NB4 (cell line): ENCODE measurements around the gene HLA-DOA.

ENCODE experiments used
- DNase-seq: peaks from one replicate; pipeline ENCODE4 v3.0.0; 2010; ENCODE audit warnings: low read depth
- H3K4me3 ChIP-seq: one replicate; pipeline ENCODE4 v1.5.1; 2011; ENCODE audit warnings: mild to moderate bottlenecking, low read depth, low read length, moderate library complexity
- CTCF ChIP-seq: IDR thresholded peaks from one replicate; pipeline ENCODE4 v1.5.1; 2012; ENCODE audit warnings: low read depth, low read length
- MAX ChIP-seq: IDR thresholded peaks from 2 replicates; pipeline ENCODE4 v1.6.1; 2011; ENCODE audit warnings: low read depth, low read length
- MYC ChIP-seq: IDR thresholded peaks from 2 replicates; pipeline ENCODE4 v1.6.1; 2011; ENCODE audit warnings: low read depth, low read length
- POLR2A ChIP-seq: IDR thresholded peaks from 2 replicates; pipeline ENCODE4 v1.6.1; 2011; ENCODE audit warnings: mild to moderate bottlenecking; ENCODE audit not compliant: insufficient read length; ENCODE audit errors: extremely low read depth

Gene HLA-DOA

GRCh38 chr6:33028220-33028849, 18.9 kb upstream of the HLA-DOA start:
- TF ChIP-seq CTCF: no peak
- TF ChIP-seq POLR2A: no peak
- no peak for TF ChIP-seq MYC
- no peak for TF ChIP-seq MAX
- H3K4me3 ChIP-seq: no peak overlapping the region
- no peak for DNase-seq

- H3K4me3 ChIP-seq: no peak overlapping the region
- no peak for TF ChIP-seq MYC
- no peak for DNase-seq
Observed at GRCh38 chr6:33024521-33024920, 15.1 kb upstream of the HLA-DOA start.

GRCh38 chr6:33023536-33023935, 14.1 kb upstream of the HLA-DOA start:
- TF ChIP-seq POLR2A (no peak), MAX (no peak), MYC (no peak), CTCF (no peak)
- H3K4me3 ChIP-seq: no peak overlapping the region
- no peak for DNase-seq

GRCh38 chr6:33021917-33022316, 12.5 kb upstream of the HLA-DOA start:
- TF ChIP-seq POLR2A (no peak), MAX (no peak), MYC (no peak)
- no peak for DNase-seq

GRCh38 chr6:33019372-33019771, 10.0 kb upstream of the HLA-DOA start:
- H3K4me3 ChIP-seq: peak overlapping the region; percentile 39

More at GRCh38 chr6:33021917-33022316, 12.5 kb upstream of the HLA-DOA start:
- H3K4me3 ChIP-seq: no peak overlapping the region

GRCh38 chr6:33018904-33019303, 9.5 kb upstream of the HLA-DOA start:
- H3K4me3 ChIP-seq: peak overlapping the region; percentile 39
- TF ChIP-seq POLR2A: no peak
- no peak; the same call in 1 of the 2 replicates for TF ChIP-seq MYC
- no peak for TF ChIP-seq MAX
- no peak for TF ChIP-seq CTCF
- DNase-seq: peak; percentile 86

More at GRCh38 chr6:33019372-33019771, 10.0 kb upstream of the HLA-DOA start:
- peak; percentile 44 for DNase-seq
- TF ChIP-seq CTCF (no peak), MAX (no peak), POLR2A (no peak), MYC (no peak)
